NT2/D1 (cell line): Measurements from ENCODE around the gene KIF19.

Experiments
- SUZ12 ChIP-seq: IDR thresholded peaks from 2 replicates; pipeline ENCODE4 v1.6.1; 2011; ENCODE audit not compliant: insufficient read length, insufficient read depth; ENCODE audit errors: extremely low read depth
- YY1 ChIP-seq: IDR thresholded peaks from 2 replicates; pipeline ENCODE4 v1.6.1; 2011; ENCODE audit not compliant: insufficient read length, insufficient read depth
- ZNF274 ChIP-seq: IDR thresholded peaks from 2 replicates; pipeline ENCODE4 v1.6.1; 2011; ENCODE audit warnings: mild to moderate bottlenecking, low read depth, low read length

- no peak for TF ChIP-seq ZNF274
- TF ChIP-seq YY1, result no peak
- TF ChIP-seq SUZ12, result no peak
These were observed 43.9 kb downstream of the KIF19 start for GRCh38 chr17:74369665-74370490.
